Measurements from ENCODE around the gene CA5A. TPM values are rescaled to one million over a fixed set of nuclear protein-coding genes. Genes with fewer than 3 reads are reported as not detected.

The CA5A gene
- total and polyA plus RNA-seq, 2 of the 13 experiments (the other 11 are each of a cell fraction or from before 2014, with no cell fraction given): 66.8 to 106 TPM

- TF ChIP-seq, protein P1, sequence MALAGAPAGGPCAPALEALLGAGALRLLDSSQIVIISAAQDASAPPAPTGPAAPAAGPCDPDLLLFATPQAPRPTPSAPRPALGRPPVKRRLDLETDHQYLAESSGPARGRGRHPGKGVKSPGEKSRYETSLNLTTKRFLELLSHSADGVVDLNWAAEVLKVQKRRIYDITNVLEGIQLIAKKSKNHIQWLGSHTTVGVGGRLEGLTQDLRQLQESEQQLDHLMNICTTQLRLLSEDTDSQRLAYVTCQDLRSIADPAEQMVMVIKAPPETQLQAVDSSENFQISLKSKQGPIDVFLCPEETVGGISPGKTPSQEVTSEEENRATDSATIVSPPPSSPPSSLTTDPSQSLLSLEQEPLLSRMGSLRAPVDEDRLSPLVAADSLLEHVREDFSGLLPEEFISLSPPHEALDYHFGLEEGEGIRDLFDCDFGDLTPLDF (CRISPR knock-in tag; IDR thresholded peaks at IDR 0.05): no peak
- TF ChIP-seq CEBPG (CRISPR knock-in tag; IDR thresholded peaks at IDR 0.05): peak; percentile 65
- TF ChIP-seq MIER3 (CRISPR knock-in tag; IDR thresholded peaks at IDR 0.05; ENCODE audit: borderline replicate concordance): peak; percentile 87; the same call in 1 of the 2 replicates
- TF ChIP-seq ZSCAN21 (CRISPR knock-in tag; IDR thresholded peaks at IDR 0.05; ENCODE audit: borderline replicate concordance): peak; percentile 98
- no peak for TF ChIP-seq HOXA7 (CRISPR knock-in tag; IDR thresholded peaks at IDR 0.05)
- TF ChIP-seq AKNA (CRISPR knock-in tag; IDR thresholded peaks at IDR 0.05; ENCODE audit: borderline replicate concordance): no peak
- TF ChIP-seq ZNF790 (CRISPR knock-in tag; IDR thresholded peaks at IDR 0.05; ENCODE audit: borderline replicate concordance): no peak
- TF ChIP-seq JUND (CRISPR knock-in tag; IDR thresholded peaks at IDR 0.05): no peak; the same call in 1 of the 2 replicates
- TF ChIP-seq NKX3-1 (CRISPR knock-in tag; IDR thresholded peaks at IDR 0.05): no peak
- TF ChIP-seq ZNF780A (CRISPR knock-in tag; IDR thresholded peaks at IDR 0.05): no peak; the same call in 1 of the 2 replicates
- no peak for TF ChIP-seq NFIB (CRISPR knock-in tag; IDR thresholded peaks at IDR 0.05; ENCODE audit: borderline replicate concordance)
- TF ChIP-seq ZNF75D (CRISPR knock-in tag; IDR thresholded peaks at IDR 0.05; ENCODE audit: borderline replicate concordance): no peak
- no peak for TF ChIP-seq SMARCC2 (IDR thresholded peaks at IDR 0.05)
- peak; percentile 82 for TF ChIP-seq BCL6 (CRISPR knock-in tag; IDR thresholded peaks at IDR 0.05)
- 0 out of 2 replicates have a peak, but pooled peaks have one; percentile 26 for TF ChIP-seq NFATC3 (CRISPR knock-in tag; IDR thresholded peaks at IDR 0.05)
- TF ChIP-seq NFE2 (CRISPR knock-in tag; IDR thresholded peaks at IDR 0.05): no peak
- no peak for TF ChIP-seq RFX5 (IDR thresholded peaks at IDR 0.05; ENCODE audit: low read depth, low read length)
- peak; percentile 73; the same call in 1 of the 2 replicates for TF ChIP-seq RFXANK (CRISPR knock-in tag; IDR thresholded peaks at IDR 0.05)
- TF ChIP-seq RFX3 (CRISPR knock-in tag; IDR thresholded peaks at IDR 0.05): no peak
- TF ChIP-seq, protein P2, sequence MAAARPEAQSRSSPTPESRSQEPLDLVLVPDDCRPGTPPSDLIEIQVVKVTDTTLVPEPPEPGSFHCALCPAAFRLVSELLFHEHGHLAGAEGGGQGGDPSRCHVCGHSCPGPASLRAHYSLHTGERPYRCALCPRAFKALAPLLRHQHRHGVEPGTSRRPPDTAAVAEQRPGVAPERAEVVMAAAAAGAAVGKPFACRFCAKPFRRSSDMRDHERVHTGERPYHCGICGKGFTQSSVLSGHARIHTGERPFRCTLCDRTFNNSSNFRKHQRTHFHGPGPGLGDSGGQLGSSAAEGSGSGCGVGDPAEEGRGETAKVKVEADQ (CRISPR knock-in tag; IDR thresholded peaks at IDR 0.05; ENCODE audit: borderline replicate concordance): peak; percentile 82
- TF ChIP-seq ZNF552 (CRISPR knock-in tag; IDR thresholded peaks at IDR 0.05; ENCODE audit: borderline replicate concordance): 0 out of 2 replicates have a peak, but pooled peaks have one; percentile 56
Measured at GRCh38 chr16:87850009-87851006, 86.0 kb downstream of the CA5A start (continued).
